ENCODE measurements around the gene USH1G. TPM values are rescaled to one million over a fixed set of nuclear protein-coding genes. Genes with fewer than 3 reads are reported as not detected.

Gene USH1G
- total and polyA plus RNA-seq, 2 of the 13 experiments (the other 11 are each of a cell fraction or from before 2014, with no cell fraction given), result 0.04 TPM; not detected in 1

GRCh38 chr17:74971069-74971841 lies 48.2 kb upstream of the USH1G start (continued):
- TF ChIP-seq ZNF576 (CRISPR knock-in tag; IDR thresholded peaks at IDR 0.05), result peak; percentile 57; the same call in 1 of the 2 replicates
- TF ChIP-seq ZNF619 (CRISPR knock-in tag; IDR thresholded peaks at IDR 0.05), result 0 out of 2 replicates have a peak, but pooled peaks have one; percentile 42
- TF ChIP-seq, protein P1, sequence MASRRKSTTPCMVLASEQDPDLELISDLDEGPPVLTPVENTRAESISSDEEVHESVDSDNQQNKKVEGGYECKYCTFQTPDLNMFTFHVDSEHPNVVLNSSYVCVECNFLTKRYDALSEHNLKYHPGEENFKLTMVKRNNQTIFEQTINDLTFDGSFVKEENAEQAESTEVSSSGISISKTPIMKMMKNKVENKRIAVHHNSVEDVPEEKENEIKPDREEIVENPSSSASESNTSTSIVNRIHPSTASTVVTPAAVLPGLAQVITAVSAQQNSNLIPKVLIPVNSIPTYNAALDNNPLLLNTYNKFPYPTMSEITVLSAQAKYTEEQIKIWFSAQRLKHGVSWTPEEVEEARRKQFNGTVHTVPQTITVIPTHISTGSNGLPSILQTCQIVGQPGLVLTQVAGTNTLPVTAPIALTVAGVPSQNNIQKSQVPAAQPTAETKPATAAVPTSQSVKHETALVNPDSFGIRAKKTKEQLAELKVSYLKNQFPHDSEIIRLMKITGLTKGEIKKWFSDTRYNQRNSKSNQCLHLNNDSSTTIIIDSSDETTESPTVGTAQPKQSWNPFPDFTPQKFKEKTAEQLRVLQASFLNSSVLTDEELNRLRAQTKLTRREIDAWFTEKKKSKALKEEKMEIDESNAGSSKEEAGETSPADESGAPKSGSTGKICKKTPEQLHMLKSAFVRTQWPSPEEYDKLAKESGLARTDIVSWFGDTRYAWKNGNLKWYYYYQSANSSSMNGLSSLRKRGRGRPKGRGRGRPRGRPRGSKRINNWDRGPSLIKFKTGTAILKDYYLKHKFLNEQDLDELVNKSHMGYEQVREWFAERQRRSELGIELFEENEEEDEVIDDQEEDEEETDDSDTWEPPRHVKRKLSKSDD (CRISPR knock-in tag; IDR thresholded peaks at IDR 0.05; ENCODE audit: low read depth), result 0 out of 2 replicates have a peak, but pooled peaks have one; percentile 6
- TF ChIP-seq ZNF737 (CRISPR knock-in tag; IDR thresholded peaks at IDR 0.05; ENCODE audit: borderline replicate concordance), result 0 out of 2 replicates have a peak, but pooled peaks have one; percentile 43
- TF ChIP-seq NFIB (CRISPR knock-in tag; IDR thresholded peaks at IDR 0.05; ENCODE audit: borderline replicate concordance), result 0 out of 2 replicates have a peak, but pooled peaks have one; percentile 28
- TF ChIP-seq SMAD1 (CRISPR knock-in tag; IDR thresholded peaks at IDR 0.05; ENCODE audit: borderline replicate concordance, low read depth), result 0 out of 2 replicates have a peak, but pooled peaks have one; percentile 67
- no peak for TF ChIP-seq NFYB (CRISPR knock-in tag; IDR thresholded peaks at IDR 0.05)
- no peak for TF ChIP-seq MXD3 (CRISPR knock-in tag; IDR thresholded peaks at IDR 0.05)
- no peak for TF ChIP-seq KLF16 (CRISPR knock-in tag; IDR thresholded peaks at IDR 0.05)
- TF ChIP-seq SRSF1 (optimal IDR thresholded peaks at IDR 0.05; ENCODE audit: low read depth, low read length), result peak; percentile 80
- TF ChIP-seq ZNF616 (CRISPR knock-in tag; IDR thresholded peaks at IDR 0.05; ENCODE audit: low read depth), result no peak
- 0 out of 2 replicates have a peak, but pooled peaks have one; percentile 4 for TF ChIP-seq ZMAT3 (CRISPR knock-in tag; conservative IDR thresholded peaks at IDR 0.05)

All from HepG2 (cell line).